HG02885 (cell line): ENCODE data around the gene CDIPT.

ENCODE experiments used
- ATAC-seq: cut with Tn5 transposase; IDR thresholded peaks from one replicate; pipeline ENCODE4 v1.9.1; 2021; ENCODE audit warnings: mild to moderate bottlenecking; ENCODE audit not compliant: unreplicated experiment, poor library complexity

CDIPT gene

DNA sequence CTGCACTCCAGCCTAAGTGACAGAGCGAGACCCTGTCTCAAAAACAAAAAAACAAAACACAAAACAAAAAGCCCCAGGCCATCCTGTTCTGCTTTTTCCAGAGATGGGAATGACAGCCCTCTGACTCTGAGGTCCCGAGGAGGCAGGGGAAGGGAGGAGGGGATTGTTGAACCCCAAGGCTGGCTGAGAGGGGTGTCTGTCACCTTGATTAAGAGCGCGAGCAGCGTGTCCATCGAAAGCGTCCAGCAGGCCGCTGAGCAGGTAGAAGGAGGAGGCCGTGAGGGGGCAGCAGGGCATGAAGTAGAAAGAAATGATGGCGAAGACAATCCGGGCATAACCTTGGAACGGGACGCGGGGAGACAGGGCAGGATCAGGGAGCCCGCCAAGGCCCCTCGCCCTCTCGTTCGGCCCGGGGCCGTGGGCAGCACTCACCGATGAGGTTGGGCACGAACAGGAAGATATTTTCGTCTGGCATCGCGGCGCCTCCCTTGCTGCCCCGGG lies 593 bp downstream of the CDIPT start:
- no peak for ATAC-seq

DNA sequence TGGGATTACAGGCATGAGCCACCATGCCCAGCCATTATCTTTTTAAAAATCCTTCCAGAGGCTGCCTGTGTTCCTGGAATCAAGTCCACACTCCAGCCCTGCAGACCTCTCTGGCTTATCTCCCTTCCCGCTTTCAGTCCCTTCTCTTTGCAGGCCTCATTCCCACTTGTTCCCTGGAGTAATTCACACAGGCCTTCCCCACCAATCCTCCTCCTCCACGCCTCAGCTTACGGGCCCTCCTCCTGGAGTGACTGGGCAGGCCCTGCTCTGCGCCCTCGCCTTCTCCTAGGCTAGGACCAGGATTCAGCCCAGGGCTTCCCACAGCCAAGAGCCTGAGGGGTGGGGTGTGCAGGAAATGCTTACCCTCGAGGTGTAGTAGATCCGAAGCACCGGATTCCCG lies 2.8 kb downstream of the CDIPT start:
- ATAC-seq: no peak

DNA sequence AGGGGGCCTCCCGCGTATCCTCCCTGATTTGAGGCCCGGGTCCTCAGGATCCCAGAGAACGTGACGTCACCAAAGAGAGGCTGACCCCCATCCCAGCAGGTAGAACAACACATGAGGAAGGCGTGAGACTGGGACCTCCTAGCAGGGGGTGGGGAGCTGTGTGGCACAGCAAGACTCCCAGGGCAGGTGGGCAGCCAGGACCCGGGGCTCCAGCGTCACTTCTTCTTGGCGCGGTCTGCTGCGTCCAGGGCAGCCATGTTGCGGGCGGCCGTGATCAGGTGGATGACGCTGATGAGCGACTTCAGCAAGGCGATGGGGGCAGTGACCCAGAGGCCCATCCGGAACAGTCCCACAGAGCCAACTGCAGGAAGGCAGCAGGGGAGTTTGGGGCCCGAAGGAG lies 4.1 kb downstream of the CDIPT start:
- ATAC-seq: no peak

DNA sequence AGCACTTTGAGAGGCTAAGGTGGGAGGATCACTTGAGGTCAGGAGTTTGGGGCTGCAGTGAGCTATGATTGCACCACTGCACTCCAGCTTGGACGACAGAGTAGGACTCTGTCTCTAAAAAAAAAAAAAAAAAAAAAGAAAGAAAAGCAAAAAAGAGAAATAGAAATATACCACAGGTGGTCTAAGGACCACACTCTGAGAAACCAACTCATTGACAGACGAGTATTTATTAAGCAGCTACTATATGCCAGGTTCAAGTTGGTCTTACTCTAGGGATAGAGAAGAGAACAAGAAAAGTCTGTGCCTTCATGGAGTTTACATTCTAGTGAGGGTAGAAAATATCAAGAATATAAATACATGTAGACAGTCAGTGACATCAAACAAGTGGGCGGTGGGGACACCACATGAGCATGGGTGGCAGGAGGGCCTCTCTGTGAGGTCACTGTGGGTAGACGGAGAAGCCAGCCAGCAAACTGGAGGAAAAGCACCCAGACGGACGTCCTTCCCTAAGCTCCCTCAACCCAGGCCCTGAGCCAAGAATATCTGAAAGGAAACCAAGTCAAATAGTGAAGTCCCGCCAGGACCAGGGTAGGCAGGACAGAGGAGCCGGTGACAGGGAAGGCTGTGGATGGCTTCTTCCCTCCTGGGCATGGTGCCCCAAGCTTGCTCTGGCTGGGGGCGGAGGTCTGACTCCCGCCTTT lies 4.7 kb downstream of the CDIPT start:
- ATAC-seq: no peak

DNA sequence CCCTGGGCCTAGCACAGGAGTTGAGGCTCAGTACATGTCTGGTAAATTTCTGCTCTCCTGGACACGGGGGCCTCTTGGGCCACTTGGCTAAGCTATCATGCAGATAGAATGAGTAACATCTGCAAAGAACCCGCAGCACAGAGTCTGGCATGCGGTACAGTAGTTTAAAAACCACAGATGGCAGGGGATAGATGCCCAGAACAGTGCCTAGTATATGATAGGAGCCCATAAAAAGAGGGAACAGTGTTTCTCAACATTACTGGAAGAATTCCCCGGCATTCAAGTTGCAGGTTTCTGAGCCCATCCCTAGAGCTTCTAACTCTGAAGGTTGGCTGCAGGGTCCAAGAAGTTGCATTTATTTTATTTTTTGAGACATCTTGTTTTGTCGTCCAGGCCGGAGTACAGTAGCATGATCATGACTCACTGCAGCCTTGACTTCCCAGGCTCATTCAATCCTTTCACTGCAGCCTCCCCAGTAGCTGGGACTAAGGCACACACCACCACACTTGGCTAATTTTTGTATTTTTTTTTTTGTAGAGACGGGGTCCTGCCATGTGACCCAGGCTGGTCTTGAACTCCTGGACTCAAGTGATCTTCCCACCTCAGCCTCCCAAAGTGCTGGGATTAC lies 5.8 kb downstream of the CDIPT start:
- no peak for ATAC-seq

DNA sequence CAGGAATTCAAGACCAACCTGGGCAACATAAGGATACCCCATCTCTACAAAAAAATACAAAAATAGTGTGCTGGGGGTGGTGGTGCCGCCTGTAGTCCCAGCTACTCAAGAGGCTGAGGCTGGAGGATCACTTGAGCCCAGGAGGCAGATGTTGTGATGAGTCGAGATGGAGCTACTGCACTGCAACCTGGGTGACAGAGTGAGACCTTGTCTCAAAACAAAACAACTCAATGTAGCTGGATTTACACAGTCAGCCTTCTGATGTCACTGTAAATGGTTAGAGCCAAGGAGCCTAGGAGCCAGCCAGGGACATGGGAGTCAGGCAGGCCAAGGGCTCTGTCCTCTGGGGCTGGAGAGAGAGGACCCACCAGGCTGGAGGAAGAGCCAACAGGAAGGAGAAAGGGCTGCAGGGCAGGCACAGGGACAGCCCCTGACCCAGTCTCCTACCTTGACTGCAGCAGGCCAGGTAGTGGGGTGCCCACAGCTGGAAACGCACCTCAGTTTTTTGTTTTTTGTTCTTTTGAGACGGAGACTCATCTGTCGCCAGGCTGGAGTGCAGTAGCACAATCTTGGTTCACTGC lies 8.4 kb downstream of the CDIPT start:
- no peak for ATAC-seq

DNA sequence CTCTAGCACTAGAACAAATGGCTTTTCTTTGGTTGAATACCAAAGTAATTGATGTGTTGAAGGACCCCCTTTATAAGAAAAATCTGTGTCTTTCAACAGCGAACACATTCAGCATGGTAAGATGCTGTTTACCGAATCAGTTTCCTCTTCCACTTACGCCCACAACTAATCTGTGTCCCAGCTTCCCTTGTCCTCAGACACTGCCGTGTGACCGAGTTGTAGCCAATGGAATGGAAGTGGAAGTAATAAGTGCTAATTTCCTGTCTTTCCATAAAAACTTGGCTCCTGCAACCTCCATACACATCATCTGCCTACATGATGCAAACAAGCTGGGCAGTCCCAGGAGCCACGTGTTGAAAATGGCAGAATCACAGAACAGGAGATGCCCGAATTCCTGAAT lies 10.4 kb downstream of the CDIPT start:
- ATAC-seq: no peak

DNA sequence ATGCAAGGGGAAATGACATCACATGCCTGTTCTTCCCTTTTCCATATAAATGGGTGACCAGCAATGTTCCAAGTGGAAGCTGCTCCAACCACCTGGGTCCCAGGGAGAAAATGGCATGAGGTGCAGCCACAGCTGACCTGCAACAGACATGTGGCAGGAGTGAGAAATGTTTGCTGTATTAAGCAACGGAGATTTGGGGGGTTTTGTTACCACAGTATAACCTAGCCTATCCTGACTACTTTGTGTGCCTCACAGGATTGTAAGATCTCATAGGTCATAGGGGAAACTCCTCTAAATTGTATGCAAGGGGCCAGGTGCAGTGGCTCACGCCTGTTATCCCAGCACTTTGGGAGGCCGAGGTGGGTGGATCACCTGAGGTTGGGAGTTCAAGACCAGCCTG lies 12.0 kb downstream of the CDIPT start:
- no peak for ATAC-seq

DNA sequence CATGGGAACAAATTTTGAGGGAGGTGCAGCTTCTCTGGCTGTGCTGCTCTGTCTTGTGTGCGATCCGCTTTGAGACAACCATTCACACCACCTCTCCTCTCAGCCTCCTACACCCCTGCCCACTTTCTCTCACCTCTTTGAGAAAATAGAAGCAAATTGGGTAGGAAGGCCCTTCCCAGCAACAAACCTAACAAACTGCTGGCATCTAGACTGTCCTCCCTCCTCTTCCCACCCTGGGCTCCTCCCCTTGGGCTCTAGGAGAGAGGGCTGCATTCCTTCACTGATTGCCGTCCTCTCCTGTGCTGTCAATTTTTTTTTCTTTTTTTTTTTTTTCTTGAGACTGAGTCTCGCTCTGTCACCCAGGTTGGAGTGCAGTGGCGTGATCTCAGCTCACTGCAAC lies 13.5 kb downstream of the CDIPT start:
- no peak for ATAC-seq

DNA sequence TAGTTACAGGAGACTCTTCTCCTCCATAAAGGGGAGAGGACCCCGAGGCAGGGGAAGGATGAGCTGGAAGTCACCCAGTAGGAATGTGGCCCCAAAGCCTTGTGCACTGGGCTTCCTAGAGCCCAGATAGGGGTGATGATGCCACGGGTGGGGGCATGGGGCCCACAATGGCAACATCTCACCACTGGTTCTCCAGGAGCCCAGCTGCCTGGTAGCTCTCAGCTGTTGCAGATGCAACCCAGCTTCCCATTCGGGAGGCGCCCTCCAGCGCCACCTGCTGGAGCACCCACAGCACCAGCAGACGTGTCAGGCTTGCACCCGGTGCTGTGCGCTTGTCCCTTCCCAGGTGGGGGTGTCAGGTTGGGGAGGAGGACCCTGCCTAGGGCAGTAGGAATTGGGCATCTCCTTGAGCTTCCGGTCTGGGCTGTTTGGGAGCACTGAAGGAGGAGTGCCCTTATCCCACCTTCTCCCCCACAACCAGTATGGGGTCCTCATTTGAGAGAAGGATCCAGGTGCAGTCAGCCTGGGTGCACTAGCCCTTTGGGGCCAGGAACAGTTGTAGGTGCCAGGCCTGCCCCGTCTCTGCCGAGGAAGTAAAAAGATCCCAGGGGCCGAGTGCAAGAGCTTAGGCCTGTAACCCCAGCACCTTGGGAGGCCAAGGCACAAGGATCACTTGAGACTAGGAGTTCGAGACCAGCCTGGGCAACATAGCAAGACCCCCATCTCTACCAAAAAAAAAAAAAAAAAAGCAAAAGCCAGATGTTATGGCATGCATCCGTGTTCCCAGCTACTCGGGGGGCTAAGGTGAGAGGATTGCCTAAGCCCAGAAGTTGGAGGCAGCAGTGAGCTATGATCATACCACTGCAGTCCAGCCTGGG lies 14.4 kb downstream of the CDIPT start:
- no peak for ATAC-seq

DNA sequence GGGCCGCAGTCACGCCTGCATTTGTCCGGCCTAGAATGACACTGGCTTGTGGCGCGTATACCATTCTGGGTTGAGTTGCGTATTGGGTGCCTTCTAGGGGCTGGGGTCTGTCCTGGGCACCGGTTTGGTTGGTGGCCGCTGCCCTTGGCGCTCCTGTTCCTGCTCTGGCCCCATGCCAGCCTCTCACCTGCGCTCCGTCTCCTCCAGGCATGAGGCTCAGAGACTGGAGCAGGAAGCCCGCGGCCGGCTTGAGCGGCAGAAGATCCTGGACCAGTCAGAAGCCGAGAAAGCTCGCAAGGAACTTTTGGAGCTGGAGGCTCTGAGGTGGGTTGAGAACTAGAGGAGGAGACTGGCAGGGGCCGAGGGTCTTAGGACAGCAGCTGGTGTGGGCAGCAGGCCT lies 17.4 kb downstream of the CDIPT start:
- no peak for ATAC-seq

DNA sequence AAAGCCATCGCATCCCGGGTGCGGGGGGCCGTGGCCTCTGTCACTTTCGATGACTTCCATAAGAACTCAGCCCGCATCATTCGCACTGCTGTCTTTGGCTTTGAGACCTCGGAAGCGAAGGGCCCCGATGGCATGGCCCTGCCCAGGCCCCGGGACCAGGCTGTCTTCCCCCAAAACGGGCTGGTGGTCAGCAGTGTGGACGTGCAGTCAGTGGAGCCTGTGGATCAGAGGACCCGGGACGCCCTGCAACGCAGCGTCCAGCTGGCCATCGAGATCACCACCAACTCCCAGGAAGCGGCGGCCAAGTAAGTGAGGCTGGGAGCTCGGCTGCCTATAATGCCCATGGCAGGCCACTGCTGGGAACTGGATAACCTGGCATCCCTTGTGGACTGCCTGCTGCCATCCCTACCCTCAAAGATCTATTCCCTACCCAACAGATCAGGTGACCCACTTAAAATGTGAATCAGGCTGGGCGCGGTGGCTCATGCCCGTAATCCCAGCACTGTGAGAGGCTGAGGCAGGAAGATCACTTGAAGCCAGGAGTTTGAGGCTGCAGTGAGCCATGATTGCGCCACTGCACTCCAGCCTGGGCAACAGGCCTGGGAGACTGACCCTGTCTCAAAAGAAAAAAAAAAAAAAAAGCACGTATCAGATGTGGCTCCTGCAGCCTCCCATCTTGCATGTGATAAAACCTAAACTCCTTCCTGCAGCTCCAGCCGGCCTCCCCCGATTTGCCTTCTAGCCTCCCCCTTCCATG lies 18.3 kb downstream of the CDIPT start:
- no peak for ATAC-seq

DNA sequence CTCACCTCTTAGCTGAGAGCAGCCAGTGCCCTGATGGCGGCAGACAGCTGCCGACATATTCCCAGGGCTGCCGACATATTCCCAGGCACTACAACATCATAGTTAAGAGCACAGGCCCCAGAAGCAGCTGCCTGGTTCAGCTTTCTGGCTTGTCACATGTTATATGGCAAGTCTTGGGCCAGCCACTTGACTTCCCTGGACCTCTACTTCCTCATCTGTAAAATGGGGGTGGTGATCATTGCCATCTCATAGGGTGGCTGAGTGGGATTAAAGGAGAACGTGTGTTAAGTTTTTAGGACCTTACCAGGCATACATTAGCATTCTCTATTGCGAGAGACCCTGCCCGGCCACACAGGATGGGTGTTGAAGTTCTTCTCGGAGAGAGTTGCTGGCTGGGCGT lies 19.1 kb downstream of the CDIPT start:
- ATAC-seq: no peak

DNA sequence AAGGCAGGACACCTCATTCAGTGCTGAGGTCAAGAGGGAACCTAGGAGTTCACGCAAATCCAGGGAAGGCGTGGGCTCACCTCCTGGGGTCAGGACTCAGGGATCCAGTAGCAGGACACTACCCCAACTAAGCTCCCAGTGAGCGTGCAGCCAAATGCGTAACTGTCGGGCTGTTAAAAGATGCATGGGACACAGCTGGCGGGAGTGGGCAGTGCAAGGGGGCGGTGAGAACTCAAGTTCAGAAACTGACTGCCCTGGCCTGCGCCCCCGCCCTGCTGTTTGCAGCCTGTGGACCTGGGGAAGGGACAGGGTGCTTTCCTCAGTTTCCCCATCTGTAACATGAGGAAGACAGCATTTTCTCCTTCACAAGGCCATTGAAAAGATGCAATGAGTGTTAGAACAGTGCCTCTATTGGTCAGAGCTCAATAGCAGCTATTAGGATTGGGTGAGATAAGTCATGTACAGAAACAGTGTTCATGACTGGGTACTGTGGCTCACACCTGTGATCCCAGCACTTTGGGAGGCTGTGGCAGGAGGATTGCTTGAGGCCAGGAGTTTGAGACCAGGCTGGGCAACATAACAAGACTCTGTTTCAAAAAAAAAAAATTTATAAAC lies 20.2 kb downstream of the CDIPT start:
- ATAC-seq: no peak

DNA sequence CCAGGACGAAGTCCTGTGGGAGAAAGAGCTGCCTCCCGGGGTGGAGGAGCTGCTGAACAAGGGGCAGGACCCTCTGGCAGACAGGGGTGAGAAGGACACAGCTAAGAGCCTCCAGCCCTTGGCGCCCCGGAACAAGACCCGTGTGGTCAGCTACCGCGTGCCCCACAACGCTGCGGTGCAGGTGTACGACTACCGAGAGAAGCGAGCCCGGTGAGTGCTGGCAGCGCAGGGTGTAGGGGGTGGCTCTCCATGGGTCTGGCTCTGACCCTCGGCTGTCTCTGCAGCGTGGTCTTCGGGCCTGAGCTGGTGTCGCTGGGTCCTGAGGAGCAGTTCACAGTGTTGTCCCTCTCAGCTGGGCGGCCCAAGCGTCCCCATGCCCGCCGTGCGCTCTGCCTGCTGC lies 21.4 kb downstream of the CDIPT start:
- ATAC-seq: no peak

DNA sequence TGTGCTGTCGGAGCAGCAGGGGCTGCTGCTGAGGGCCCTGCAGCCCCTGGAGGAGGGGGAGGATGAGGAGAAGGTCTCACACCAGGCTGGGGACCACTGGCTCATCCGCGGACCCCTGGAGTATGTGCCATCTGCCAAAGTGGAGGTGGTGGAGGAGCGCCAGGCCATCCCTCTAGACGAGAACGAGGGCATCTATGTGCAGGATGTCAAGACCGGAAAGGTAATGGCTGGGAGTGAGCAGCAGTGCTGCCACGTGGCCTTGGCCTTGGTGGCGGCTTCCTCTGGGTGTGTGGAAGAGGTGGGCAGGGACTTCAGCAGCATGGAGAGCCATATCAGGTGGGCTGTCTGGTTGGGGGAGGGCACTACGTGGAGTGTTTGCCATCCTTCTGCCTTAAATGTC lies 22.8 kb downstream of the CDIPT start:
- no peak for ATAC-seq

DNA sequence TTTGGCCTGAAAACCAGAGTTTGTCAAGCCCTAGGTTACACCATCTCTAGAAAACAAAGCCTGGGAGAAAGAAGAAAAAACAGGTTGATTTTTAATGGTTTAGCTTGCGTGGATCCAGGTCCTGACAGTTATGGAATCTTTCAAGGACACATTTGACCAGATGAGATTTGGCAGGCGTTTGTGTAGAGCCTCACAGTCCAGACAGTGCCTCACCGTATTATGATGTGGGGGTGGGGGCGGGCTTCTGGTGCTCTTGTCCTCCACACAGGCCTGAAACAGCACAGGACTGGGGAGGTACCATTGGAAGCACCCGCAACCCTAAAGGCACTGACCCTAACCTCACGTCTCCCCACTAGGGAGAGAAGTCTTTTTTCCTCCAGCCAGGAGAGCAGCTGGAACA lies 23.2 kb downstream of the CDIPT start:
- no peak for ATAC-seq

DNA sequence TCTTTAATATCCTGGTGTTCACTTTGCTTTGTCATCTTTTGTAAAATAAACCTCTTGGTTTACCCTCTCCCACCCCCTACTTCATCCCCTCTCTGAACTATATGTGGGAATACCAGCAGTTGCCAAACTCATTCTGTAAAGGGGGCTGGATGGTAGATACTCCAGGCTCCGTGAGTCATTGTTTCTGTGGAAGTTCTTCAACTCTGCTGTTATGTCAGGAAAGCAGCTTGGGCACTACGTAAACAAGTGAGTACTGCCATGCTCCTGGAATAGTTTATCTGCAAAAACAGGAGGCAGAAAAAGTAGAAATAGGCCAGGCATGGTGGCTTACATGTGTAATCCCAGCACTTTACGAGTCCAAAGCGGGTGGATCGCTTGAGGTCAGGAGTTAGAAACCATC lies 25.2 kb downstream of the CDIPT start:
- ATAC-seq: no peak

DNA sequence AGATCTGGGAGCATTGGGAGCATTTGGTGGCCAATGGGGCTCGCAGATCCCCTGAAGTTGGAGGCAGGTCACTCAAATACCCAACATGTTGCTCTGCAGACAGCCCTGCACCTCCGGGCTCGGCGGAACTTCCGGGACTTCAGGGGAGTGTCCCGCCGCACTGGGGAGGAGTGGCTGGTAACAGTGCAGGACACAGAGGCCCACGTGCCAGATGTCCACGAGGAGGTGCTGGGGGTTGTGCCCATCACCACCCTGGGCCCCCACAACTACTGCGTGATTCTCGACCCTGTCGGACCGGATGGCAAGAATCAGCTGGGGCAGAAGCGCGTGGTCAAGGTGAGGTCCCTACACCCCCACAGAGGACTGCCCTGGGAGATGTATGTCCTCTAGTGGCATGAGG lies 26.4 kb downstream of the CDIPT start:
- ATAC-seq: no peak

DNA sequence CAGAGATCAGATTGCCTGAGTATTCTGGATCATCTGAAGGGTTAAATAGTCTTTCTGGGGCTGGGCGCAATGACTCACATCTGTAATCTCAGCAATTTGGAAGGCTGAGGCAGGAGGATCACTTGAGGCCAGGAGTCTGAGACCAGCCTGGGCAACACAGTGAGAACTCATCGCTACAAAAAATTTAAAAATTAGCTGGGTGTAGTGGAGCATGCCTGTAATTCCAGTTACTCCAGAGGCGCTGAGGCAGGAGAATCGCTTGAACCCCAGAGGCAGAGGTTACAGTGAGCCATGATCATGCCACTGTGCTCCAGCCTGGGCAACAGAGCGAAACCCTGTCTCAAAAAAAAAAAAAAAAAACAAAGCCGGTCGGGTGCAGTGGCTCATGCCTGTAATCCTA lies 27.1 kb downstream of the CDIPT start:
- no peak for ATAC-seq
